ENCODE data around the gene SLC13A3.

SLC13A3 gene

DNA sequence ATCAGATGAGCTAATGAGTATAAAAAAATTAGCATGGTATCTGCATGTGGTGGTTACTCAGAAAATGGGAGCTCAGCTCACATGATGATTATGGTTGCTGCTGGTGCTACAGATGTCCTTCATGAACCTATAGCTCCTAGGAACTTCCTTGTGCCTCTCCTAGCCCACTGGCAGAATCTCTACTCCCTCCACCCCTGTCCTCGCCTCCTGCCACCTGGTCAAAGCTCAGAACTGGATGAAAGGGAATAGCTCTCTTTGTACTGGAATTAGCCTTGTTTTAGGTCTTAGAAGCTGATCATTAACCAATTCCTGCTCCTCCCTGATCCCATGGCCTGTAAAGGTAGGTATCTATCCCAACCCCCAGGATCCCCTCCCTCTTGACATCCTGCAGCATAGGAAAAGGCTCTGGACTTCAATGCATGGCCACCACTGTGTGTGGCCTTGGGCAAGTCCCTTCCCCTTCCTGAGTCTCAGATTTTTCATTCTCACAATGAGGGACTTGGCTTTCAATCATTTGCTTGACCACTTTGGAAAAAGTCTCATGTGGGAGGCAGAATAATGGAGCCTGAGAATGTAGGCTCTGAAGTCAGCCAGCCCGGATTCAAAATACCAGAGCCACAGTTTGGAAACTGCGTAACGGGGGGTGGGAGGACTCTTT is 43.9 kb downstream of the SLC13A3 start:
- H3K36me3 ChIP-seq (ENCODE audit: insufficient read depth, low read depth, low read length): no peaks in the 10 kb centered on the region
- no peaks in the 10 kb centered on the region for H3K9me3 ChIP-seq (ENCODE audit: insufficient read depth, low read depth, low read length)
- no peak overlapping the region for H3K4me3 ChIP-seq (ENCODE audit: low read length)
- no peaks in the 10 kb centered on the region for H3K27me3 ChIP-seq (ENCODE audit: insufficient read depth, low read length)
- no peaks in the 10 kb centered on the region for H3K4me1 ChIP-seq (ENCODE audit: insufficient read depth, low read length)
- H3K9ac ChIP-seq (ENCODE audit: low read depth, low read length): no peak overlapping the region
- no peak overlapping the region for H3K27ac ChIP-seq (ENCODE audit: low read length)

DNA sequence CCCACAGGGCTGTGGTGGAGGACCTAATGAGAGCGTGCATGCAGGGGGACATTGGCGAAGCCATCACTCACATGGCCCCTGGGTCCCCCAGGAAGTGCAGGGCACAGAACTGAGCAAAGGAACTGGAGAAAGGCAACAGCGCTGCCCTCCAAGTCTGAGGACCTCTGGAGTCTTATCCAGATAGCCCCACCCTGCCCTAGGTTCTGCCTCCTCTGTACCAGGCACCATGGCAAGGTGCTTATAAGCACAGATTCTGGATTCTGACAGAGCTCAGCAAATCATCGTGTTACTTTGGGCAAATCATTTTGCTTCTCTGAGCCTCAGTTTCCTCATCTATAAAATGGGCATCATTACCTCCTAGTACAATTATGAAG is 44.5 kb downstream of the SLC13A3 start:
- Histone ChIP-seq H3K9me3 (ENCODE audit: insufficient read depth, low read depth, low read length) (no peaks in the 10 kb centered on the region), H3K36me3 (ENCODE audit: insufficient read depth, low read depth, low read length) (no peaks in the 10 kb centered on the region), H3K4me3 (ENCODE audit: low read length) (no peak overlapping the region), H3K9ac (ENCODE audit: low read depth, low read length) (no peak overlapping the region), H3K4me1 (ENCODE audit: insufficient read depth, low read length) (no peaks in the 10 kb centered on the region), H3K27me3 (ENCODE audit: insufficient read depth, low read length) (no peaks in the 10 kb centered on the region), H3K27ac (ENCODE audit: low read length) (no peak overlapping the region)

GRCh38 chr20:46605978-46606816 is 45.1 kb downstream of the SLC13A3 start:
- Histone ChIP-seq H3K9ac (ENCODE audit: low read depth, low read length) (no peak overlapping the region), H3K4me3 (ENCODE audit: low read length) (no peak overlapping the region), H3K4me1 (ENCODE audit: insufficient read depth, low read length) (no peaks in the 10 kb centered on the region), H3K27ac (ENCODE audit: low read length) (no peak overlapping the region), H3K9me3 (ENCODE audit: insufficient read depth, low read depth, low read length) (no peaks in the 10 kb centered on the region), H3K27me3 (ENCODE audit: insufficient read depth, low read length) (no peaks in the 10 kb centered on the region), H3K36me3 (ENCODE audit: insufficient read depth, low read depth, low read length) (no peaks in the 10 kb centered on the region)

DNA sequence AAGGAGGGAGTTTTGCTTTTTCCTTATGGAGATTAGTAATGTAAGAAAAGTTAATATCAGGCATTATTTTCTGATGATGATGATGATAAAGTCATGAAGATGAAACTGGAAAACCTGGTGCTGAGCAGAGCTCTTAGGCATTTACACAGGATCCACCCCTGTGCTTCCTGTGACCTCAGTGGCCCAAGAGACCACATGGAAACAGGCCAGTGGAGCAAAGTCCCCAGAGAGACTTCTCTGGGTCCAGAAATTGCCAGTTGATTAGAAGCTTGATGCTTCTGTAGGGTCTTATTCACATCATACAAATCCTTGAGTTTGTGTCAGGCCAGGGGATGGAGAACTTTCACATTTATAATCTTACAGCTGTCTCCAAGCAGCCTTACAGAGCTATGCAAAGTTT is 46.1 kb downstream of the SLC13A3 start:
- H3K9ac ChIP-seq (ENCODE audit: low read depth, low read length): no peak overlapping the region
- H3K9me3 ChIP-seq (ENCODE audit: insufficient read depth, low read depth, low read length): no peaks in the 10 kb centered on the region
- H3K27ac ChIP-seq (ENCODE audit: low read length): no peak overlapping the region
- no peaks in the 10 kb centered on the region for H3K4me1 ChIP-seq (ENCODE audit: insufficient read depth, low read length)
- no peak overlapping the region for H3K4me3 ChIP-seq (ENCODE audit: low read length)
- no peaks in the 10 kb centered on the region for H3K27me3 ChIP-seq (ENCODE audit: insufficient read depth, low read length)
- H3K36me3 ChIP-seq (ENCODE audit: insufficient read depth, low read depth, low read length): no peaks in the 10 kb centered on the region

DNA sequence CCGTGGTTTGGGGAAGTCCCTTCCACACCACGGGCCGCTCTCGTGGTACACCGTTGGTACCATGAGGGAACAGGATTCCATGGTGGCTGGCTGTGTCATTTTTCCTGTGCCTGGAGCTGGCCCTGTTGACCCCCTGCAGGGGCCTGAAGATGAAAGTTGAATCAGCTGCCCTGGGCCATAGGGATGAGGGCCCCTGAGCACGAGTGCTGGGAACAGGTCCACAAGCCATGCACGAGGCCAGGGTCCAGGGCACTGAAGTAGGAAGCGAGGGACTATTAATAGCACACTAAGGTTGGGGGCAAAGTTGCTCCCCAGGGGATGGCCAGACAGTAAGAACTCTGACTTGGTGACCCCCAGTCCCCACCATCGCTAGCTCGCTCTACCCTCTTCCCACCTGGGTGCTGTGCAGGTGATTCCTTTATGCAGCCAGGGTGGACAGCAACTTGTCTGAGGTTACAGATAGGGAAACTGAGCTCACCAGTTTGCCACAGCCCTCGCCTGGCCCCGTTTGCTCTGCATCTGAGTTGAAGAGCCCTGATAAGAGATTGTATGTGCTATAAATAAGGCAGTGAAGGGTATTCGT is 46.6 kb downstream of the SLC13A3 start:
- H3K27me3 ChIP-seq (ENCODE audit: insufficient read depth, low read length): no peaks in the 10 kb centered on the region
- H3K27ac ChIP-seq (ENCODE audit: low read length): no peak overlapping the region
- H3K4me3 ChIP-seq (ENCODE audit: low read length): no peak overlapping the region
- no peaks in the 10 kb centered on the region for H3K9me3 ChIP-seq (ENCODE audit: insufficient read depth, low read depth, low read length)
- H3K36me3 ChIP-seq (ENCODE audit: insufficient read depth, low read depth, low read length): no peaks in the 10 kb centered on the region
- H3K4me1 ChIP-seq (ENCODE audit: insufficient read depth, low read length): no peaks in the 10 kb centered on the region
- no peak overlapping the region for H3K9ac ChIP-seq (ENCODE audit: low read depth, low read length)

- Histone ChIP-seq H3K4me3 (ENCODE audit: low read length) (no peak overlapping the region), H3K27me3 (ENCODE audit: insufficient read depth, low read length) (no peaks in the 10 kb centered on the region), H3K27ac (ENCODE audit: low read length) (no peak overlapping the region), H3K36me3 (ENCODE audit: insufficient read depth, low read depth, low read length) (no peaks in the 10 kb centered on the region), H3K9ac (ENCODE audit: low read depth, low read length) (no peak overlapping the region), H3K9me3 (ENCODE audit: insufficient read depth, low read depth, low read length) (no peaks in the 10 kb centered on the region), H3K4me1 (ENCODE audit: insufficient read depth, low read length) (no peaks in the 10 kb centered on the region)
Measured at GRCh38 chr20:46602429-46602828, 48.8 kb downstream of the SLC13A3 start.

DNA sequence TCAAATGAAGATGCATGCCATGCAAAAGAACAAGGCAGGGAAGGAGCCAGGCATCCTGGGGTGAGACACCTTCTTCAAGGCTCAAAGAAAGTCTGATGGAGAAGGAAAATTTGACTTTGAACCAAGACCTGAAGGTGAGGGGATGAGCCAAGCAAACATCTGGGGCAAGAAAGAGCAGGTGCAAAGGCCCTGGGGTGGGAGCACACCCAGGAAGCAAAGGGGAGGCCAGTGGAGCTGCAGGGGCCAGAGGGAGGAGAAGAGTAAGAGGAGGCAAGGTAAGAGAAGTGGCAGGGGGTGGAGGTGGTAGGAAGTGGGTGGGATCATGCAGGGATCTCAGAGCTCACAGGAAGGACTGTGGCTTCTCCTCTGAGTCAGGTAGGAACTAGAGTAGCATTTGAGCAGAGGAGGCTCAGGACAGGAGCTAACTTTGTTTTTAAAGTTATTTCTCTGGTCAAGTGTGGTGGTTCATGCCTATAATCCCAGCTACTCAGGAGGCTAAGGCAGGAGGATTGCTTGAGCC is 49.6 kb downstream of the SLC13A3 start:
- Histone ChIP-seq H3K36me3 (ENCODE audit: insufficient read depth, low read depth, low read length) (no peaks in the 10 kb centered on the region), H3K27me3 (ENCODE audit: insufficient read depth, low read length) (no peaks in the 10 kb centered on the region), H3K9ac (ENCODE audit: low read depth, low read length) (no peak overlapping the region), H3K9me3 (ENCODE audit: insufficient read depth, low read depth, low read length) (no peaks in the 10 kb centered on the region), H3K4me1 (ENCODE audit: insufficient read depth, low read length) (no peaks in the 10 kb centered on the region), H3K27ac (ENCODE audit: low read length) (no peak overlapping the region), H3K4me3 (ENCODE audit: low read length) (no peak overlapping the region)

DNA sequence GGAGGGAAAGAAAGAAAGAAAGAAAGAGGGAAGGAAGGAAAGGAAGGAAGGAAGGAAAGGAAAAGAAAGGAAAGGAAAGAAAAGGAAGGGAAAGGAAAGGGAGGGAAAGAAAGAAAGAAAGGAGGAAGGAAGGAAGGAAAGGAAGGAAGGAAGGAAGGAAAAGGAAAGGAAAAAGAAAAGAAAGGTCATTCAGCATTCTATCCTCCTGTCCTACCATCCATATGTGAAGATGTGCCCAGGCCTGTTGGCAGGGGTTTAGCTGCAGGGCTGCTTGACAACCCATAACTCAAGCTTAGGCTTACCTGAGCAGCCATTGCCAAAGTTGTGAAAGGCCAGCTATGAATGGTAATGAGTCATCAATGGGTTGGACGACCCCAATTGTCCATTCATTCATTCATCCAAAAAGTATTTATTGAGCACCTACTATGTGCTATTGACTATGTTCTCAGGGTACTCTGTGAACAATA is 50.9 kb downstream of the SLC13A3 start:
- Histone ChIP-seq H3K9ac (ENCODE audit: low read depth, low read length) (no peak overlapping the region), H3K36me3 (ENCODE audit: insufficient read depth, low read depth, low read length) (no peaks in the 10 kb centered on the region), H3K27me3 (ENCODE audit: insufficient read depth, low read length) (no peaks in the 10 kb centered on the region), H3K4me1 (ENCODE audit: insufficient read depth, low read length) (peaks cover 3% of the 10 kb centered on the region; the same call in 1 of the 2 replicates), H3K27ac (ENCODE audit: low read length) (no peak overlapping the region), H3K9me3 (ENCODE audit: insufficient read depth, low read depth, low read length) (no peaks in the 10 kb centered on the region), H3K4me3 (ENCODE audit: low read length) (no peak overlapping the region)

DNA sequence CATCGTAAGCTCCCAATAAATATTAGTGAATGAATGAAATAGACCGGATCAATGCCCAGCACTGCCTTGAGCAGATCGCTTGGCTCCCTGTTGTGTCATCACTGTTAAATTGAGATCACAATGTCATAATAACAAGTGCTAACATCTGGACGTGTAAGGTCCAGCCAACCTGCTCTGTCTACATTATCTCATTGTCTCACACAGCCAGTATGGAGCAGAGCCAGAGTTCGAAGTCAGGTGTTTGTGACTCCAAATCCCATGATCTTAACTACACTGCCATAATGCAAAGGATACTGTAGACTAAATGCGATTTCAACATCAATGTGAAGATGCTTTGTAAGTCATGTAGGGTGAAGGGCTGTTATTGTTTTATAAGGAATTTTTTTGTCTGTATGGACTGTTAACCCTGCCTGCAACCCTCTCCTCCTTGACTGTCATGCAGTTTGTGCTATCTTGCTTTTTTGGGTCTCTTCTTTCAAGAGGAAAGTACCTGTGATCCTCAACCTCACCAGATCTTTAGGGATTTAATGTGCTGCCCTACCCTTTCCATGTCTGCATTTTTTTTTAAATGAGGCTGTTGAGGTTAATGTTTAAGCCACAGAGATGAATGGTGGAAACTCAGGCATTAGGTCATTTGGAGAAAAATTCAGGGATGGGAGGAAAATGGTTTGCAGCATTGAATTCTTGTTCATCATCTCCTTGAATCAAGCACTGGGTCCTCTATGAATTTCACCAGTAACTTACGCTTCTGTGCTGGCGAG is 51.9 kb downstream of the SLC13A3 start:
- Histone ChIP-seq H3K4me1 (ENCODE audit: insufficient read depth, low read length) (peaks cover 13% of the 10 kb centered on the region; the same call in 1 of the 2 replicates), H3K9ac (ENCODE audit: low read depth, low read length) (no peak overlapping the region), H3K36me3 (ENCODE audit: insufficient read depth, low read depth, low read length) (no peaks in the 10 kb centered on the region), H3K4me3 (ENCODE audit: low read length) (no peak overlapping the region), H3K27me3 (ENCODE audit: insufficient read depth, low read length) (no peaks in the 10 kb centered on the region), H3K27ac (ENCODE audit: low read length) (no peak overlapping the region), H3K9me3 (ENCODE audit: insufficient read depth, low read depth, low read length) (no peaks in the 10 kb centered on the region)

GRCh38 chr20:46595933-46596332 is 55.3 kb downstream of the SLC13A3 start:
- Histone ChIP-seq H3K9me3 (ENCODE audit: insufficient read depth, low read depth, low read length) (no peaks in the 10 kb centered on the region), H3K27me3 (ENCODE audit: insufficient read depth, low read length) (no peaks in the 10 kb centered on the region), H3K9ac (ENCODE audit: low read depth, low read length) (no peak overlapping the region), H3K27ac (ENCODE audit: low read length) (no peak overlapping the region), H3K4me3 (ENCODE audit: low read length) (no peak overlapping the region), H3K36me3 (ENCODE audit: insufficient read depth, low read depth, low read length) (no peaks in the 10 kb centered on the region), H3K4me1 (ENCODE audit: insufficient read depth, low read length) (peaks cover 14% of the 10 kb centered on the region; the same call in 1 of the 2 replicates)

DNA sequence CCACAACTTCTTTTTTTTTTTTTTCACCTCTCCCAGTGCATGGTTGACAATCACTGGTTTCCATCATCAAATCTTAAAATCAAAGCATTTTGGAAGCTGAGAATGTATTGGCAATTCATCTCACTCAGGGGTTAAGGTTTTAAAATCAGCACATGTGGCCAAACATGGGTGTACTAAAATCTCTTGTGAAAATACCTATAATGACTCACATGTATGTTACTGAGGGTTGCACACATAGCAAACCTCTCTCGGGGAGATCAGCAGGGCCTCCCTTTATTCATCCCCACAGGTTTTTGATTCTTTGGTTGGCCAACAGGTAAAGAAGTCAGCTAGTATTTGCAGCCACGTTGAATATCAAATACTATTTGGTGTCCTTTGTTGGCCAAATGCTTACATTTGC is 56.5 kb downstream of the SLC13A3 start:
- Histone ChIP-seq H3K4me3 (ENCODE audit: low read length) (no peak overlapping the region), H3K4me1 (ENCODE audit: insufficient read depth, low read length) (peaks cover 14% of the 10 kb centered on the region; the same call in 1 of the 2 replicates), H3K27ac (ENCODE audit: low read length) (no peak overlapping the region), H3K9ac (ENCODE audit: low read depth, low read length) (peak overlapping the region; percentile 0; the same call in 1 of the 2 replicates), H3K27me3 (ENCODE audit: insufficient read depth, low read length) (no peaks in the 10 kb centered on the region), H3K9me3 (ENCODE audit: insufficient read depth, low read depth, low read length) (no peaks in the 10 kb centered on the region), H3K36me3 (ENCODE audit: insufficient read depth, low read depth, low read length) (no peaks in the 10 kb centered on the region)
